NCI-H2171 (cell line): ENCODE measurements around the gene CC2D2A.

ENCODE experiments used
- DNase-seq: peaks from one replicate; lab custom pipeline; 2025; lab: John Stamatoyannopoulos, UW

The CC2D2A gene

DNA sequence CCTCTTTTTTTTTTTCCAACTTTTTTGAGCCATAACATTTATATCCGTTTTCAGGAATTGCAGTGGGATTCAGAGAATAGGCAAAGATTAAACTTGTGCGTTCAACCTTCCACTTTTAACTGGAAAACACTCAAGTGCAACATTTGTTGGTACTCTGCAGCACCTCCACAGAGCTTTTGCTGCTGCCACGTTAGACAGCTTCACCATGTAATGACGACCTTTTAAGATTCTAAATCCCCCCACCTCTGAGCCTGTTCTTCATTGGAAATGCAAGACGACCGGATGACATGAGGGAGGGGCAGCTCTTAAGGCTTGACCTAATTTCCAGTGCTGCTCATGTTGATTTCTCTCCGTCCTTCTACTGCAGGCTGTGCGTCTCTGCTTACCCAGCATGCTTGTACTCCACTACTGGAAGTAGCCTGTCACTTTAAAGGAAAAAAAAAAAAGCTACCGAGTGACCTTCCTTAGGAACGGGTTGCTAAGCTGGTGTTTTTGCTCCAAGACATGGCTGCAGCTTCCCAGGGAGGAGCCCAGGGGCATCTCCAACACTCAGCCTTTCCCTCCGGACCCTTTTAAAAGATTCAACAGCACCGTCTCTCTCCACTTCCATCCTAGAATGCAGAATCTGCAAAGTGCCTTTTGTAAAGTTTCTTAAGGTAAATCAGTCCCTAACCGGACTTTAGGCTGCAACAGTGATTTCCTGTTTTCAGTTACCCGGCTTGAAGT lies at the start of gene CC2D2A:
CC2D2A (plus strand) TSS at position 481 of the 726 bp plus-strand sequence. CDS start 6,051 bp downstream, outside the sequence.
- no peak for DNase-seq

DNA sequence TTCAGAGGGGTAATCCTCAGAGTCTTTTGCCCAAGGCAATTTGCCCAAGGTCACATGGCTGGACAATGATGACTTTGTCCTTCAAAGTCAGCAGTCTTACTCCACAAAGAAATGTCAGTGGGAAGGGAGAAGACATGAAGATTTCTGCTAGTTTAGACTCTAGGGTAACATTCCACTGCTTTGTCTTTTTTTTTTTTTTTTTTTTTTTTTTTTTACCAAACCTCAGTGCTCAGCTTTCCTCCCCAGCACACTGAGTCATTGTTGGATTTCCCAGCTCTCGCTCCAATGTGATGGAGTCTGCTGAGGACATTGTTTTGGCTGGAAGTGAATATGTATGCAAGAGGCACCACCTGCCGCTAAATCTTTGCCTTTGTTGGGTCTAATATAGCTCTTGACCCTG lies 49.0 kb upstream of the CC2D2A start:
- DNase-seq = no peak

DNA sequence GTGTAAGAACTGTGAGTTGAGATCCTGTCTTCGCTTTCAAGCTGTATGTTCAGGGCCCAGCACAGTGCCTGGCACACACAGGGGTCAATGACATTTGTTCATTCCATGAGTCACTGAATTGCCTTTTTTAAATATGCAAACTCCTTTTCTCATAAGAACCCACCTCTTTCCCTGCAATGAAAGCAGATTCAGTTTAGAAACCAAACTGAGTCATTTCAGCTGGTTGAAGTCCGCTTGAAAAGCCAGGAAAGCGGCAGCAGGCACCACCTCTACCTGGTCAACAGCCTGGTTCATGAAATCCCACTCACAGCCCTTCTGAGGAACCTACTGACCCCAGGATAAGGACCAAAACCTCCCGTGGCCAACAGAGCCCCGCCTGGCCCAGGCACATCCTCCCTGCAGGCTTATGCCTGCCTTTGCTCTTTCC lies 46.4 kb upstream of the CC2D2A start:
- DNase-seq = no peak

DNA sequence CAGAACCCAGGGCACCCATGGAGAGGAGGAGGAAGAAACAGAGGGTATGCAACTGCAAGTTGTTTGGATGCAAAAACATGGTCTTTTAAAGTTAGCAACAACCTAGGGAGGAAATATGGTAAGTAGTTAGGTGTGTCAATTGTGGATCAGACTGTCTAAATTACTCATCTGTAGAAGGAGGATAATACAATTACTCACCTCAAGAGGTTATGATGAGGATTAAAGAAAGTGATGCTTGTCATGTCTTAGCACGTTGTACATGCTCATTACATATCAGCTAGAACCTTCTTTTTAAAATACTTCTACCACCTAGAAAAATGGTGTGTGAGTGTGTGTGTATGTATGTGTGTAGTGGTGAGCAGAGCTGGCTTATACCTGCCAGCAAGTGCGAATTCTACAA lies 44.2 kb upstream of the CC2D2A start:
- DNase-seq = no peak

DNA sequence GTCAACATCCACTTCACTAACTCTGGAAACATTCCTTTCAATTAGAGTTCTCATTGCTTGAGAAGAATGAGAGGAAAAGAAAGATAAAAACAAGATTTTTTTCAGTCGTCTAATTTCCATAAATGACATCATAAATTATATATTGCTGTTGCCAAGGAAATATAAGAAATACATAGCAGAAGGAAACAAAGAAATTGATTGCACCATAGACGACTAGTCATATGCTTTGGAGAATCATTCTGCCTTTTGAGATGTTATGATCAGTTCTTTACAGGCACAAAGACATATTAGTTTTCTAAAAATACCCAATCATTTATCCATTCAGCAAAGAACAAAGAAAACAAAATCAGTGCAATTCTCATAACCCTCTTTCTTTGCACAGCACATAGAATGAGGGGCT lies 42.5 kb upstream of the CC2D2A start:
- no peak for DNase-seq

DNA sequence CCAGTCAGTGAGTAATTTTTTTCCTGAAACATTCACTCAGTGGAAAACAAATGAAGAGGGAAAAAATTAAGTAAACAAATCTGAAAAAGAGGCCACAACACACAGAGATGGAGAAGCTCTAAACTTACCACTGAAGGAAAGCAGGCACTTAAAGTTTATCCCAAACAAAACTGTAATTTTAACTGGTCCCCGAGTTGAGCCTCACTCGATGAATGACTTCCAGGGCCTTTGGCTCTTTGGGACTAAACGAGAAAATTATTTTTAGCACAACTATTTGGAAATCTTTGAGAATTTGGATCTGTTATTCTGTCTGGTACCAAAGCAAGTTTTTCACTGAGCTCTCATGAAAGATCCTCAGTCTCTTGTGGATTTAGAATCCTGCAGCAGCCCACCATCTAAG lies 42.0 kb upstream of the CC2D2A start, which contains the start of gene C1QTNF7:
C1QTNF7 (plus strand) TSS at position 333 of the 400 bp plus-strand sequence. CDS start 7,711 bp downstream, outside the sequence.
- DNase-seq = no peak

DNA sequence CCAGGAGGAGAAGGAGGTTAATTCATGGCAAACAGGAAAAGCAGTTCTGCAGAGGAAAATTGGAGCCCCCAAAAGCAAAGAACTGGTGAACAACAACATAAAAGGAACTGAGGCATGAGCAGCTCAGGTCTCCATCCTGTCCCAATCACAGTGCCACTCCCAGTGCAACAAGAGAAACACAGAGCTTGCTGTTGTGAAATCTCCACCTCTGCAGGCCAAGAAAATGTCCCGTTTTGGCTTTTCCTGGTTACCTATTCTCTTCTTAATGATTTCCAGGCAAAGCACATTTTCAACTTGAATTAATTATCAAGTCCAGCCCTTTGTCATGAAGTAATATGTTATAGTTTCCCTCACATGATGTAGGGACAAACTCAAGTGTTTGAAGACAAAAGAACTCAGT lies 41.1 kb upstream of the CC2D2A start:
- no peak for DNase-seq

DNA sequence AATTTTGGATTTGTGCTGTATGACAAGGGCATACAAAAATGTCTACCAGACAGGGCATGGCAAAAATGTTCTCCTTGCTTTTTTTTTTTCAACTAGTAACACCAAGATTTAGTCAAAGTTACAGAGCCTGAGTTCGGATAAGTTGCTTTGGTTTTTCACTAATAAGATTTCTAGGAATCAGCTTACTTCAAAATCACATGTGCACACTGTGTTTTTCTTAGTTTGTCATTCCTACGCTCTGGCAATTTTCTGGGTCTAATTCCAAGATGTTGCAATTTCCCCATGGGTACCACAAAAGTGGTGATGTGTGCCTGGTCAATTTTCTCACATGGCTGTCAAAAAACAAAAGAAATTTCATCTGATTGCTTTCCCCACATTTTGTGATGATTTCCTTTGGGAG lies 35.6 kb upstream of the CC2D2A start:
- DNase-seq = no peak

DNA sequence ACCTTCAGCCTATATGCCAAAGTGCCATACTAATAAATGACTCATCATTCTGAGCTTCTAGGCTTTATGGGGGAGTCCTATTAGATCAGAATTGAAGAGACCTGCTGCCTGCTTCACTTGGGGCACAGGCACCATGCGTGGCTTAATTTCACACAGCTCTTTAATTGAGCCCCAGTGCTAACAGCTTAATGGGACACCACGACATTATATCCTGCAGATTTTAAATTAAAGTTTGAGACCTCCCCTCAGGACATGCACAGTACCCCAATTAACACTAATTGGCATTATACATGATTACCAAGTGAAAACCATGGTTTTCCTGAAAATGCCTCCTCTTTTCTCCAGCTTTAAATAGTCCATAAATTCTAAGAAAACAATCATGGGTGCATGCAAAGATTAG lies 35.0 kb upstream of the CC2D2A start:
- no peak for DNase-seq

DNA sequence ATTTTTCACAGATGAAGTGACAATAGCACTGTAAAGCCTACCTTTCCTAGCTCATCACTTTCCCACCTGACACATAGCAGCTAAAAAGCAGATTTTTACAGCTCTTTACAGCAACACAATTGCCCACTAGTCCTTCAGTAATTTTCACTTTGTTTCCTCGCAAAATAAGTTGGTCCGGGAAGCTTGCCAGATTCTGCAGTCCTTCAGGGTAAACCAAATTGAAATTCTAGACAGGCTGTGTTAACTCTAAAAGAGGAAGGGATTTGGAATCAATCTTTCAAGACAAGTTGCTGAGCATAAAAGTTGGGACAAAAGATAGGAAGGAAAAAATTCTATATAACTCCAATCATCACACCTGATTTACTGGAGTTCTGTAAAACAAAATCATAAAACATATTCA lies 33.2 kb upstream of the CC2D2A start:
- no peak for DNase-seq

DNA sequence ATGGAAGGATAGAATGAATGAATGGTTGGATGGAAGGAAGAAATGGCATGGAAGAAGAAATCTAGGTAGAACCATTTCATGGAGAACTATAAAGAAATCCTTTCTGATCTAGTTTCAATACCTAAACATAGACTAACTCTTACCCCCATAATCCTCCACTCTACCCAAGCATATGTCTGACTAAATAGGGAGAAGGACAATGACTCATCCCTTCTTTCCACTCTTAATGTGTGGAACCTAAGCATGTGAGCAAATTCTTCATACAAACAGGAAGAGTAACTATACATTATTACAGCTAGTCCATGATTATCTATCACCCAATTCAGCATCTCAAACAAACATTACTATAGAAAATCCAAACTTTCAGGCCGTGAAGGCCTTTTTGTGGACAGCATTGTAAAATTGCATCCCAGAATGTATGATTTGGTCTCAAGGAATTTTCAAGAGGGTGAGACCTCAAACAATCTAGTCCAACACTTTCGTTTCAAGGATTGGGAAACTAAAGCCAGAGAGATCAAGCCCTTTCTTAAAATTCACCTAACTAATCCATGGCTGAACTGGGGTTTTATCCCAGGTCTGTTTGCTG lies 30.6 kb upstream of the CC2D2A start:
- DNase-seq = no peak

DNA sequence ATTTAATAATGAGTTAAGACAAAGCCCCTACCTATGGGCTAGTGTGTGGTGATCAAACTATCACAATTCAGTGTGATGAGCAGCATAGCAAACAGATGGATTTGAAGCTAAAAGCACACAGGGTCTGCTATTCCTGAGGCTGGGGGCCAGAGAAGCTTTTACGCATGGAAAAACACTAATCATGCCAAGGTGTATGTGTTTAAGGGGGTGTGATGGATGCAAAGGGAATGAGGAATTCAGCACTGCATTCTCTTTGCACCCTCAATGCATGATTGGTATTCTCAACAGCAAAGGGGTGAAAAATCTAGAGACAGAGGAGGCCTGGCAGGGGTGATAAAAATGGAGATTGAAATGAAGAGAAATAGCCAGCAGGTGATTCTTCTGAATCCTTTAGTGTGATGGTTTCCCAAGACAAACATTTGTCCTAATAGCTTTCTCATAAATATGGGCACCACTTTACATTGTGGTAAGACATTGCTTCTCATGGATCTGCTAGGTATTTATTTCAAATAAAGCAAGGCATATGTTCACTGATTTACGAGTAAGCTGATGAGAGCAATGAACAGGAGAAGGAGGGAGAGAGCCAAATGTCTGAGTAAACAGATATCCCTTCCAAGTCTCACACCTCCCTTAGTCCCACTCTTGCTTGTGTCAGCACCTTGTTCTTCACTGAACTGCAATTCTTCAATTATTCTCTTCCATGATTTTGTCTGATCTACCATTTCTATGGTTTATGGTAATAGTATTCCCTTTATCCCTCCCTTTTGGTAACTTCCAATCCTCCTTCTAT lies 26.1 kb upstream of the CC2D2A start:
- DNase-seq = no peak

DNA sequence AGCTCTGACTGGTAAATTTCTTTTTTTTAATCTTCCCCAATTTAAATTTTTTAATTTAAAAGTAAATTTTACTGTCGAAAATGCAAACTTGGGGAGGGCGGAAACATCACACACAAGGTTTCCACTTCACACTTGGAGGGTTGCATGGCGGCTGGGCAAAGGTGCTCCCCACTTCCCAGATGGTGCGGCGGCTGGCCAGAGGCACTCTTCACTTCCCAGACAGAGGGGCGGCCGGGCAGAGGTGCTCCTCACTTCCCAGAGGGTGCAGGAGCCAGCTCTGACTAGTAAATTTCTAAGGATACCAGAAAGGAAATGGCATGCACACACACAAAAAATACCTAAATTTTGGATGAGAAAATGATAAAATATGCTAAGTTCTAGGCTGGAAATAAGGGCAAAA lies 25.4 kb upstream of the CC2D2A start:
- no peak for DNase-seq

DNA sequence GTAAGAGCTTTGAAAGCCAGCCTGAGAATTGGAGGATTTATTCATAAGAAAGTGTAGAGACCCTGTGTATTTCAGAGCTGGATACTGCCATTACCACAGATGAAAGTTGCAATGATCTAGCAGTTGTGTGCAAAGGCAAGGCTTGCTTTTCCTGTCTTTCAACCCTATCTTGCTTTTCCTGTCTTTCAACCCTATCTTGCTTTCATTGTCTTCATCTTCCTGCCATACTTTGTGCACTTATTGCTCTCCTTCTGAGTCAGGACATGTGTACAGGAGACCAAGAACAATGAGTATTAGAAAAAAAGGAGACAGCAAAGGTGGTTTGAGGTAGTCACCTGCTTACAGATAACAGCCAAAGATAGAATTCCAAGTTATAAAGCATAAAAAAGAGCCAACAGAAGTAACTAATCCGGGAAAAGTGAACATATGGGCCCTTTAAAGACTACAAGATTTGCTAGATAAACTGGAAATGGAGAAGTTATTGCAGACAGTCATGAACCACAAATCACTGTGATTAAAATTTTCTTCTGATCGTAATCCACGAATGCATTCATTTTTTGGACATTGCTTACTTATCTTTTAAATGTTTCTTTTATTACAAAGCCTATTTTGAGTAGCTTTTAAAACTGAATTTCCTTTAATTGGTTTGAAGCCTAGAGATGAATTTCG lies 24.7 kb upstream of the CC2D2A start:
- no peak for DNase-seq

DNA sequence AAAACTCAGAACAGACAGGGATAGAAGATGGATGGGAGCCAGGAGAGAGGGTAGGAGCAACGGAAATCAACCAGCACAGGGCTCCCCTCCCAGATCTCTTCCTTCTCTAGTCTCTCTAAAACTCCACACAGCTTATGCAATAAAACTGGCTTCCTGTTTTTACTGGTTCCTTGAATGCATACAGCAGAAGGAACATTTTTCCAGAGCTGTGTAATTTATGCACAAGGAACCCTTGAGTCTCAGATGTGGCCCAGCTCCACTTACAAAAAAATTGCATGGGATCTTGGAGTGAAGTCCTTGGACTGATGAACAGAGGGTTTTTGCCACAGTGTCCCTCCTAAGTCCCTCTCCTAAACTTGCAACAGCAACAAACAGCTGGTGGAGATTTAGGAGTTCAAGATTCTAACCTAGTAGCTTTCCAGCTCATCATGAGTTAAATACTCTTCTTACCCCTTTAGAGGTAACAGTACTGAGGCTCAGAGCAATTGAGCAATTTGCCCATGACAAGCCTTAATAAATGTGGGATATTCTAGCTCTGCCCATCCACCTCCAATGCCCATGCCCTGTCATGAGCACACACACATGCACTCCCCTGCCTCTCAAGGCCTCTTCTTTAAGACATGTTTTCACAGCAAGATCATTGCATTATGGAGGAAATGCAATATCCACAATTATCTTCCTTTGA lies 18.4 kb upstream of the CC2D2A start:
- DNase-seq = no peak

DNA sequence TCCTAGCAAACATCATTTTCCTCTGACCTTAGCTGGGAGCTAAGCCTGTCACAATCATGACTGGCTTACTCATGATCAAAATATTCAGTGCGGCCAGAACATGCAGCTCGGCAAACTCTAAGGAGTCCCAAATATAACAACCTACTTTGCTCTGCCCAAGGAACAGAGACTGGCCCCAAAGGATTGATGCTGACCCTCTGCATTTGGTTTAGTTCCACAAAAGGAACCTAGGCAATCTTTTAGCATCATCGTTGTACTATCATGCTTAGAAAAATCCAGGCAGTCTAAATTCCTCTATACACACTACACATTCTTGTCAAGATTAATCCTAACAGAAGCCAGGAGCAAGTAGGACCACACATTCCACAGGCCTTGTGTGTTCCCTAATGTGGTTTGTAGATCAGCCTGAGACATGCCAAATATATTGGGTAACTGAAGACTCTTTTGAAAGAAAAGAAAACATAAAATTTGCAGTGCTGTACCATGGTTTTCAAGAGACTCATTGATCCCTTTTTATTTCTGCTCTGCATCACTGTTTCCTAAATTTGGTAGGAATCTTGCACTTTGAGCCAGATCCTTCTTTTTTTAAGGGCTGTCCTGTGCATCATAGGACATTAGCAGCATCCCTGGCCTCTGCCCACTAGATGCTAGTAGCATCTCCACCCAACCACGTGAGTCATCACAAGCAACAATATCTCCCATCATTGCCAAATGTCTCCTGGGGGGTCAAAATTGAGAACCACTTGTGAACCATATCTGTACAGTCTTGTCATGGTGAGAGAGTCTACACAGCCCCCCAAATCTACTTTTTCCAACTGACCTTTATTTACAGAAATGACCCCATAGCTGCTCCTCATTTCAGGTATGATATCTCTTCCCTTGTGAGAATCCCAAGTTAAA lies 17.6 kb upstream of the CC2D2A start:
- no peak for DNase-seq

DNA sequence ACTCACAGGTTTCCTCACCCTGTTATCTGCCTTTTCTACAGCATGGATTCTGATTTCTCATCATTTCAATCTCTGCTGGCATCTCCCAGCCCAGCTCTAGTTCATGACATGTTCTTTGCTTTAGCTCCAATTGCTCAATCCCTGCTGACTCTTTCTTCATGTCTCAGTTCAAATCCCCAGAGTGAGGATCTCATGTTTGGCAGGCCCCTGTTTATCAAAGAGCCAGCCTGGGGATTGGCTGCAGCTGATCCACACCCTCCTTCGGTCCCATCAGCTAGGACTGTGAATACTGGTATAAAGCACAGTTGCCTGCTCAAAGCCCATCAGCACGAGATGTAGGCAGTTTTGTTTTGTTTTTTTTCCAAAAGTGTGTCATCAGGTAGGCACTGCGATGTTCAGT lies 14.4 kb upstream of the CC2D2A start:
- DNase-seq = no peak

DNA sequence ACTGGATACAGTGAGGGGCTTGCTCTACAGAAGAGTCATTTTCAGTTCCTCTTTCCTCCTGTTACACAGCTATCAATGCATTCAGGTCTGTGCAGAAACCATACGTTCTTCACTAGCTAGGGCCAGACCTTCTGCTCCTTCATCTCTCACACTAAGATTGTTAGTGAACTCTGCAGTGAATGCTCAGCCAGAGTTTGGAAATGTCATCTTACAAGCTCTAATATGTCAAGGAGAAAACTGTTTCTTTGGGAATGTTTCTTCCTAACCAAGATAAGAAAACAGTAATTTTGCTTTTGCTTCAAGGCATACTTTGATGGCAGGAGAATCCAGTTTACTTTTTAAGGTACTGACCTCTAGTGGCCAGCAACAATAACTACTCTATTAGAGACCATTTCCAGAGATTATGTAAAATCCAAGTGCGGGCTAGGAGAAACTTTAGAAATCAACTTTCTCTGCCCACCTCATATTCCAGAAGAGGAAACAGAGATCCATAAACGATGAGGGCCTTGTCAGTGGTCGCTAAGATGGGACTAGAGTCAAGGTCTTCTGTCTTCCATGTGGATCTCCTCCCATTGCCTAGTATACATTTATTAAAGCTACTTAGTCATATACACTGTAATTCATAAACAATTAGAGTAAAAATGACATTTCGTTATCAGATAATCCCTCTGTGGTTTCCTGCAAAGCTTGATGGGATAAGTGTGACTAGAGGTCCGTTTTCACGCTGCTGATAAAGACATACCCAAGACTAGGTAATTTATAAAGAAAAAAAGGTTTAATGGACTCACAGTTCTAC lies 12.1 kb upstream of the CC2D2A start:
- no peak for DNase-seq

DNA sequence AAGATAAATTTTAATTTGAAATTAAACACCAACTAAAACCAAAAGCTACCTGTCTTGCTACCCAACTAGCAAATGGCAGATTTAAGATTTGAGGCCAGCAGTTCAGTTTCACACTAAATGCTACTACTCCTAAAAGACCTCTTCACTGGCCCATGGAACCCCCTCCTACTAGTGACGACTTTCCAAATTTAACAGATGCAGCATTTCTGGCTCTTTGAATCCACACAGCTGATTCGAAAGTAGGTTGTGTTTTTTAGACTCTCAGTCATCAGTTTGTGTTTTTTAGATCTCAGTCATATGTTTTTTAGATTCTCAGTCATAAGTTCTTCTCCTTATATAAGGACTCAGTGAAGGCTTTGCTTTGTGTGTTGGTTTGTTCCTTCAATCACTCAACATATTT lies 11.1 kb upstream of the CC2D2A start:
- DNase-seq = no peak

DNA sequence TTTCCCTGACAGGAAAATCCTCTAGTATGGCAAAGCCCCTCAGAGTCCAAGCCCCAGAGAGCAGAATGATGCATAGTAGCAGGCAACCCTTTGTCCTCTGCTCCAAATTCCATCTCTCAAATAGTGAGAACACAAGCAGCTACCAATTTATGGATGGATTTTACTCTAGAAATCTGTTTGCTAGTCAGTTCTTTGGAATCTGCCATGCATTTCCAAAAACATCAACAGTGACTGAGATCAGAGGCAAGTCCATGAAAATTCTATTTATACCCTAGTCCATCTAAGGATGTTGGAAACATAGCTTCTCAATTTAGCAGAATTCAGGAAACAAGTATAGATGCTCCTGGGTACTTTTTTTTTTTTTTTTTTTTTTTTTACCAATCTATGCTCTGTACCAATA lies 10.0 kb upstream of the CC2D2A start:
- no peak for DNase-seq
